NK-92 (cell line): ENCODE measurements around the gene ETV6.

Experiments used
- DNase-seq: peaks from one replicate; lab custom pipeline; 2025; ENCODE audit not compliant: unreplicated experiment; lab: John Stamatoyannopoulos, UW

ETV6 gene

GRCh38 chr12:11846488-11846887 is 197.0 kb downstream of the ETV6 start:
- DNase-seq: no peak

- DNase-seq: no peak
Measured at GRCh38 chr12:11847539-11847938, 198.1 kb downstream of the ETV6 start.

- DNase-seq: no peak
Measured at GRCh38 chr12:11849757-11850504, 200.5 kb downstream of the ETV6 start.

DNA sequence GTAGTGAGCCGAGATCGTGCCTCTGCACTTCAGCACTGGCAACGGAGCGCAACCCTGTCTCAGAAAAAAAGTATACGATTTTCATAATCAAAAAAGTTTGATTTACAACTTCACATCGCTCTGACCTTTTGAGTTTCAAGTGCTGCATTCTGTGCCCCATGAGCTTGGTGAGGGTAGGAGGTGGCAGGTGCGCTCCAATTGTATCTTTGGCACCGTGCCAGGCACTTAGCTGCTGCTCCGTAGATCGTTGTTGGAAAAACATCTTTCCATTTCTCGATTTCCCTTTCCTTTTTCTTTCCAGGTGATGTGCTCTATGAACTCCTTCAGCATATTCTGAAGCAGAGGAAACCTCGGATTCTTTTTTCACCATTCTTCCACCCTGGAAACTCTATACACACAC is 203.7 kb downstream of the ETV6 start:
- no peak for DNase-seq

DNA sequence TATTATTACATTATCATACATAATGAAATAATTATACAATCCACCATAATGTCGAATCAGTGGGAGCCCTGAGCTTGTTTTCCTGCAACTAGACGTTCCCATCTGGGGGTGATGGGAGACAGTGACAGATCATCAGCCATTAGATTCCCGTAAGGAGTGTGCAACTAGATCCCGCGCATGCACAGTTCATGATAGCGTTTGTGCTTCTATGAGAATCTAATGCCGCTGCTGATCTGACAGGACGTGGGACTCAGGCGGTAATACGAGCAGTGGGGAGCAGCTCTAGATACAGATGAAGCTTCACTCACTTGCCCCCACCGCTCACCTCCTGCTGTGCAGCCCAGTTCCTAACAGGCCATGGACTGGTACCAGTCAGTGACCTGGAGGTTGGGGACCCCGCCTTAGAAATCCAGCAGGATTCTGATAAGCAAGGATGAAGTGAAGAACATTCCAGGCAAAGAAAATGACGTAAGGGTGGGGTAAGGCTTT is 204.6 kb downstream of the ETV6 start:
- no peak for DNase-seq

- DNase-seq: no peak
Measured at GRCh38 chr12:11855983-11856374, 206.5 kb downstream of the ETV6 start.

DNA sequence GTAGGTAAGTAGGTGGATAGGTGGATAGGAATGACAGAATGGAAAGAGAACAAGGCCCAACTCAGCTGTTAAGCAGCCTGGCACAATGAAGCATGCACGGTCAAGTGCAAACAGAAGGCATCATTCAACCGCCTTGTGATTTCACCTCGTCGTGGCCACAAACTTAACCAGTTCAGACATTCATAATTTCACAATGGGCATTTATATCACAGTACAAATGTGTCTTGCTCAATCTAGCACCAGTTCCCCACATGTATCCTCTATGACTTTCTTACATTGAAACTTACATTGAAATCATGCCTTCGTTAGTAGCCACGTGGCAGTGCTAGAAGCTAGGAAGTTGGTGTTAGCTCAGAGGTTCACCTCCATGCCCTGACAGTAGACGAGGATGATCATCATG is 207.5 kb downstream of the ETV6 start:
- no peak for DNase-seq

GRCh38 chr12:11859705-11860425 is 210.4 kb downstream of the ETV6 start:
- no peak for DNase-seq

- no peak for DNase-seq
Measured at GRCh38 chr12:11861155-11861863, 211.8 kb downstream of the ETV6 start.

- no peak for DNase-seq
Measured at GRCh38 chr12:11861864-11862600, 212.6 kb downstream of the ETV6 start.

DNA sequence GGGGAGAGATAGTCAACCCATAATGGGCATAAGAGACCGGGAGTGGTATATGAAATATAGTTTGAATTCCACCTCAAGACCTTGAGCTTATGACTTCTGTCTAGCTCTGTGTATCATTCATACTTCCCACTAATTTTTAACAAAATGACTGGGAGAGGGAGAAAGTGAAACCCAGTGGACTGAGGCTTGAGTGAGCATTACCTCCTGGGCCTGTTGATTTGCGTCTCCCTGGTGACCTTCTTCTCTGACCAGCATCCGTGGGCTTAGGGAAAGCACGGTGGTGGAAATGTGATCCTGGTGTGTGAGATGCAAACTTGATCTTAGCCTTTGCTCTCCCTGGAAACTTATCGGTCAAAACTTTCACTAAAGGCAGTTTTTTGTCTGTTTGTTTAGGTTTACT is 213.3 kb downstream of the ETV6 start:
- DNase-seq: no peak

GRCh38 chr12:11863478-11863906 is 214.0 kb downstream of the ETV6 start:
- DNase-seq: no peak

DNA sequence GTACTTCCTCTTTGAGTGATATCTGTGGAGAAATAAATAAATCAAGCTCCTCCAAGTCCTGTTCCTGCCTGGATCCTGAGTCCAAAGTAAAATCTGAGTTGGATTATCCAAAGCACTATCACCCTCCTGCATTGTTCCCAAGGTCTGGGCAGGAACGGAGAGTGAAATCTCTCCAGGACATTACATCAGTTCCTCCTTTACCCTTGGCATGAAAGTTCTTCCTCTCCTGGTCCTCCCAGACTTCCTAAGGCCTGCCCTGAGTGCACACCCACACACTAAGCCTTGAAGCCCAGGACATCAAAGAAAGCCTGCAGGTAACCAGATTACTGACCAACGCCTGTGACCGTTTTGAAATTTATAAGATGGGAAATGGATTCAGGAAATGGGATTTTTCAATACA is 214.5 kb downstream of the ETV6 start:
- DNase-seq: no peak

- no peak for DNase-seq
Measured at GRCh38 chr12:11865824-11866223, 216.3 kb downstream of the ETV6 start.

- DNase-seq: no peak
Measured at GRCh38 chr12:11868027-11868426, 218.6 kb downstream of the ETV6 start.

- no peak for DNase-seq
Measured at GRCh38 chr12:11869406-11869805, 219.9 kb downstream of the ETV6 start.

- no peak for DNase-seq
Measured at GRCh38 chr12:11870041-11870451, 220.6 kb downstream of the ETV6 start.

- DNase-seq: no peak
Measured at GRCh38 chr12:11872055-11872454, 222.6 kb downstream of the ETV6 start.

- no peak for DNase-seq
Measured at GRCh38 chr12:11875414-11875935, 226.0 kb downstream of the ETV6 start.

DNA sequence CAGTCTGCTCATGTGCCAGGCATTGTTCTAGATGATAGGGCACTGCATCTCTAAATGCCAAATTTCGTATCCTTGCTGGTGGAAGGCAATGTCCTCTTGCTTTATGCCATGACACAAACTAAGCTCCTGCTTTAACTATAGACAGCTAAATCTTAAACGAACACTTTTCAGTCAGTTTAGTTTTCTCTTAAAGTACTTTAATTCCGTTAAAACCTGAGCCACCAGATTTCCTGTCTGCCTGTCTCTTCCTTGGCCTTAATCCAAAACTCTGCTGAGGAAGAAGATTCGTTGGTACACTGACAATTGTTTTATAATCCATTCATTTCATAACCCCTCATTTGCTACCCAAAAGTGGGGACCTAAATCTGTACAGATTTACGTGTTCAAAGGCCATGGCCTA is 226.8 kb downstream of the ETV6 start:
- no peak for DNase-seq
